T-helper 2 cell treated with Interferon-gamma antibody and Interleukin-4, amounts not matched to agents 100 ng/mL and 5 ng/mL, for 36 hours (primary cell): Measurements from ENCODE around the gene ZNF791. TPM values are rescaled to one million over a fixed set of nuclear protein-coding genes. Genes with fewer than 3 reads are reported as not detected.

Experiments used
- total RNA-seq: library from RNA; stranded (reverse); gene quantifications from 2 replicates; pipeline ENCODE4 v1.2.3, GENCODE V29; 2022

Gene ZNF791
- total RNA-seq, 1 donor from 2014 or later = 30.6 TPM

Other genes starting within 250 kb of the ZNF791 start
- 0.25 and 0.27 TPM in 2 replicates for gene ZNF442, start 245.2 kb upstream of the ZNF791 start, total RNA-seq
- 3.7 and 4.3 TPM in 2 replicates for gene ZNF799, start 209.6 kb upstream of the ZNF791 start, total RNA-seq
- gene ZNF443, start 169.9 kb upstream of the ZNF791 start, total RNA-seq = 4.9 and 5.0 TPM in 2 replicates
- 1.2 and 1.9 TPM in 2 replicates for gene ZNF709, start 126.1 kb upstream of the ZNF791 start, total RNA-seq
- 10.1 and 12.1 TPM in 2 replicates for gene ZNF564, start 59.4 kb upstream of the ZNF791 start, total RNA-seq
- 13.2 TPM in 2 replicates for gene ZNF490, start 107 bp upstream of the ZNF791 start, total RNA-seq
- gene MAN2B1, start 55.8 kb downstream of the ZNF791 start, total RNA-seq = 120 and 134 TPM in 2 replicates
- gene WDR83, start 55.9 kb downstream of the ZNF791 start, total RNA-seq = 18.4 and 18.6 TPM in 2 replicates
- 94.8 and 101 TPM in 2 replicates for gene DHPS, start 71.0 kb downstream of the ZNF791 start, total RNA-seq
- not detected in 2 replicates for gene GNG14, start 77.1 kb downstream of the ZNF791 start, total RNA-seq
- 6.2 and 6.8 TPM in 2 replicates for gene FBXW9, start 85.7 kb downstream of the ZNF791 start, total RNA-seq
- 82.2 and 84.3 TPM in 2 replicates for gene TNPO2, start 113.0 kb downstream of the ZNF791 start, total RNA-seq
- gene TRIR, start 123.8 kb downstream of the ZNF791 start, total RNA-seq = 176 and 181 TPM in 2 replicates
- gene GET3, start 126.6 kb downstream of the ZNF791 start, total RNA-seq = 61.5 and 68.5 TPM in 2 replicates
- not detected in 2 replicates for gene BEST2, start 140.9 kb downstream of the ZNF791 start, total RNA-seq
- gene HOOK2, start 164.6 kb downstream of the ZNF791 start, total RNA-seq = 12.0 and 14.6 TPM in 2 replicates
- 101 and 105 TPM in 2 replicates for gene JUNB, start 180.6 kb downstream of the ZNF791 start, total RNA-seq
- 278 and 282 TPM in 2 replicates for gene PRDX2, start 190.9 kb downstream of the ZNF791 start, total RNA-seq
- gene THSD8, start 191.1 kb downstream of the ZNF791 start, total RNA-seq = 26.6 and 29.4 TPM in 2 replicates
- gene RNASEH2A, start 195.7 kb downstream of the ZNF791 start, total RNA-seq = 33.9 and 35.1 TPM in 2 replicates
- not detected in 2 replicates for gene RTBDN, start 223.7 kb downstream of the ZNF791 start, total RNA-seq
- 0.73 and 1.0 TPM in 2 replicates for gene MAST1, start 227.6 kb downstream of the ZNF791 start, total RNA-seq